Activated gamma-delta T cell (primary cell): Measurements from ENCODE around the gene TANGO6.
"Not testable (repeated sequence)": the region's sequence is repeated elsewhere in the genome, so short reads cannot be mapped to it uniquely, and the experiment has no call there.

Experiments used
- DNase-seq: peaks from one replicate; lab custom pipeline; 2025; lab: John Stamatoyannopoulos, UW

TANGO6 gene

GRCh38 chr16:69055008-69055407 lies 211.7 kb downstream of the TANGO6 start:
- no peak for DNase-seq

- no peak for DNase-seq
Measured at GRCh38 chr16:69055980-69056379, 212.6 kb downstream of the TANGO6 start.

GRCh38 chr16:69056421-69056820 lies 213.1 kb downstream of the TANGO6 start:
- no peak for DNase-seq

GRCh38 chr16:69057400-69058378 lies 214.4 kb downstream of the TANGO6 start:
- no peak for DNase-seq

GRCh38 chr16:69063491-69063890 lies 220.2 kb downstream of the TANGO6 start:
- DNase-seq, result not testable (repeated sequence)

GRCh38 chr16:69064124-69064763 lies 220.9 kb downstream of the TANGO6 start:
- no peak for DNase-seq

GRCh38 chr16:69064764-69065313 lies 221.5 kb downstream of the TANGO6 start:
- no peak for DNase-seq

GRCh38 chr16:69069504-69069903 lies 226.2 kb downstream of the TANGO6 start:
- DNase-seq, result no peak

- no peak for DNase-seq
Measured at GRCh38 chr16:69071036-69071435, 227.7 kb downstream of the TANGO6 start.

- no peak for DNase-seq
Measured at GRCh38 chr16:69072640-69072974, 229.3 kb downstream of the TANGO6 start.

GRCh38 chr16:69073181-69073702 lies 229.9 kb downstream of the TANGO6 start:
- no peak for DNase-seq

GRCh38 chr16:69077251-69077650 lies 233.9 kb downstream of the TANGO6 start:
- no peak for DNase-seq

- DNase-seq, result no peak
Measured at GRCh38 chr16:69078073-69078472, 234.7 kb downstream of the TANGO6 start.

- DNase-seq, result no peak
Measured at GRCh38 chr16:69079697-69080096, 236.4 kb downstream of the TANGO6 start.

- DNase-seq, result no peak
Measured at GRCh38 chr16:69083306-69083941, 240.1 kb downstream of the TANGO6 start.

- DNase-seq, result no peak
Measured at GRCh38 chr16:69084289-69084688, 241.0 kb downstream of the TANGO6 start.

- no peak for DNase-seq
Measured at GRCh38 chr16:69085032-69085695, 241.8 kb downstream of the TANGO6 start.

GRCh38 chr16:69087161-69087581 lies 243.8 kb downstream of the TANGO6 start:
- DNase-seq, result no peak

GRCh38 chr16:69088684-69089083 lies 245.4 kb downstream of the TANGO6 start:
- no peak for DNase-seq

GRCh38 chr16:69089091-69089910 lies 246.0 kb downstream of the TANGO6 start:
- no peak for DNase-seq

- no peak for DNase-seq
Measured at GRCh38 chr16:69093974-69094373, 250.6 kb downstream of the TANGO6 start.
